Activated CD4-positive, CD25-positive, alpha-beta regulatory T cell treated with anti-CD3 and anti-CD28 coated beads, Interleukin-2, amount 50 U/mL, for 24 hours (primary cell): ENCODE data around the gene RPTOR.

ENCODE experiments used
- ATAC-seq, 2 donors: fragments of 150-1000 bp; cut with Tn5 transposase; one replicate each; pipeline ENCODE4 v1.10.0; 2021; ENCODE audit warnings: mild to moderate bottlenecking in 1 of 2, moderate library complexity in 1 of 2

The RPTOR gene

DNA sequence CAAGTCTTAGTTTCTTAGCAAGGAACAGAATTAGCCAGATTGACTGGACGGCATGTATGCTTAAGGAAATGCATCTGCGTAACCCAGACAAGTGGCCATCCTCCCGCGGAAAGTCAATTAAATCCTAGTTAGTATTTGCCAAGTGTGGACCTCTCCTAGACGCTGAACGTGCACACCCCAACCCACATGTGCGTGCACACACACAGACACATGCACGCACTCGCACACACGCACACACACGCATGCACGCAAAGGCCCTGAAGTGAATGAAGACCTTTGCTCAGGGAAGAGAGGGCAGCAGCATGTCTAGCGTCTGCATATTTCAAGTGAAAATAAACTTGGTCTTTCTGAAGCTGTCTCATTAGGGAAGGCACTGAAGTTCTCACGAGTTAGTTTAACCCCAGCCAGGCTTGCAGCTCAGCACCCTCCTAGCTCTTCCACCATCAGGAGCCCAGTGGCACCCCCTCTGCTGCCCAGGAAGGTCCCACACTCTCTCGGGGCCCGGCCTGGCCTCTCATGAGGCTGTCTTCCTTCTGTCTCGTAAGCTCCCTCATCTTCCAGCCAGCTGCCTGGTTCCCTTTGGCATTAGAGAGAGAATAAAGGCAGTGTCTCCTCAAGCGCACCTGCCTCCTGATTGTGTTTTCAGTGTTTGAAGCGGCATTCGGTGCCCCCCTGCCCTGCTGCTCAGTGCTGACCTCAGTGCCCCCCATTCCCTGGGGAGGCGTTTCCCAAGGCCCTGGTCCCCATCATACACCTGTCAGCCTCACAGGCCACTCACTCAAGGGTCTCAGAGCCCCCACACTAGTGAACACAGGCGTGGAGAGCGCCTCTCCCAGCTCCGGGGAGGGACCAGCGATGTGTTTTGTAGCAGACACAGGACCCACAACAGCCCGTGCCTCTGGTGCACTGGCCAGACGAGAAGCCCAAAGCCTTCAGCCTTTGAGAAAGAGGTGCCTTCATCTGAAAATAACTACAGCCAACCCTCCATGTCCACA, 394.8 kb downstream of the RPTOR start:
- ATAC-seq: no peak

DNA sequence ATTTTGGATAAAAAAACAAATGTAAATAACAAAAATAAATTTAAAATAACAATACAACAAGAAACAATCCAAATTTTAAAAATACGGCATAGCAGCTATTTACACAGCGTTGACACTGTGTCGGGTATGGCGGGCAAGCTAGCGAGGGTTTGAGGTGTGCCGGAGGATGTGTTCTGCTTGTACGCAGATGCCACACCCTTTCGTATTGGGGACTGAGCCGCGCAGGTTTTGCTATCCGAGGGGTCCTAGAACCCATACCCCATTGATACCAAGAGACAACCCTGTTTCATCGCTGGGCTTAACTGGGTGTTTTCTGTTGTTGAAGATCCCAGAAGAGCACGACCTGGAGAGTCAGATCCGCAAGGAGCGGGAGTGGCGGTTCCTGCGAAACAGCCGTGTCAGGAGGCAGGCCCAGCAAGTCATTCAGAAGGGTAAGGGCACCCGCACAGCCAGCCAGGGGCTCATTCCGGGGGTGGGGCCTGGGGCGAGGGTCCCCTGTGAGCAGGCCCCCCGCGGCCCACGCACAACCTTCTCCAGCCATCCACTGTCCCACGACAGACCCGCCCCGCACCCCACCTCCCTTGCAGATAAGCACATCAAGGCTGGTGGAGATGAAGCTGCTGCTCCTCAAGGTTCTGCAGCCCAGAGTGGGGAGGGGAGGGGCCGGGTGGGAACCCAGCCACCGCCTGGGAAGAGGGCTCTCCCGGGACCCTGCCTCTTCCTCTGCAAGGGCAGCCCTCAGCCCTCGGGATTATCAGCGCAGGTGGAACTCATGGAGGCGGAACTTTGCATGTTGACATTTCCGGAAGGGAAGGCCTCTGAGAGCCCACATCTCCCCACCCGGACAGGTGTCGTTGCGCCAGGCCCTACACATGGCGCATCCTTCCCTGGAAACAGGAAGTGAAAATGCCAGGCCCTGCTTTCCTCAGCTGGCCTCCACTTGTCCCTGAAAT, 395.8 kb downstream of the RPTOR start:
- ATAC-seq: no peak

DNA sequence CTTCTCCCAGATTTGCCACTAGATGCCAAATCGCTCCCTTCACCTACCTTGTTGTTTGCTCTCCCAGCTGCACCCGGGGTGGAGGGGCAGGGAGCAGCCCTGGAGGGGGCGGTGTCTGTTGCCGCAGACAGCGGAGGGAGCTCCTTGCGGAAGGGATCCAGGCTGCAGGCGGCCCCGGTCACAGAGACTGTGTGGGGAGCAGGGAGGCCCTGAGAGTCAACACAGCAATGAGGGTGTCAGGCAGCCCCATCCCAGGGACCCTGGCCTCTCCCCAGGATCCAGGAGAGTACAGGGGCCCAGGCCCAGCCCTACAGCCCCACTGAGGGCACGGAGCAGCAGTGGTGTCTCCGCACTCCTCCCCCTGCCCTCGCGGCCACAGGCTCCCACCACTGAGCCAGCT, 396.5 kb downstream of the RPTOR start:
- ATAC-seq: no peak

DNA sequence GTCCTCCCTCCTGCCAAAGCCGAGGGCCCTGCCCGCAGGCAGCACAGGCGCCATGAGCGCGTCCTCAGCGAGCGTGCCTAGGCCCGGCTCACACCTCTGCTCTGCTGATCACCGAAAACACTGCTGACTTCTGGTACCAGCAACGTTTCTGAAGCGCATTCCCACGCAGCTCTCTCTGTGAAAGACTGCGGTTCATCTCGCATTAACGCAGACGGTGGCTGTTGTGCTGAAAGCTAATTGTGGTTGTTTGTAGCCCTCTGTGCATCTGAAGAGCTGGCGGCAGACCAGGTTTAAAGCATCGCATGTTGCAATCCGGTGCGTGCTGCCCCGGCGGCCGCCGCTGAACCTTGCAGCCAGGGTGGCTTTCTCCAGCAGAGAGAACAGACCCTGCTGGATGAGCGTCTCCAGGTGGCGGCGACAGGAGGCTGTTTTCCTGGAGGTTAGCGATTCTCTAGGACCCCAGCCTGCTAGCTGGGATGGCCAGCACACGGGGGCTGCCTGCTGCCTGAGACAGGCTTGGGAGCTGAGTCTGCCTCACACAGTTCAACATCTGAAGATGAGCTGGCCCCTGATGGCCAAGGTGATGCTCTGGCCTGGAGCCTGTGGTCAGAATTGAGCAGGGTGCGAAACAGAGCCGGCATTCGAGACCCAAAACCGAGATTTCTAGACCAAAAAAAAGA, 397.2 kb downstream of the RPTOR start:
- no peak for ATAC-seq

DNA sequence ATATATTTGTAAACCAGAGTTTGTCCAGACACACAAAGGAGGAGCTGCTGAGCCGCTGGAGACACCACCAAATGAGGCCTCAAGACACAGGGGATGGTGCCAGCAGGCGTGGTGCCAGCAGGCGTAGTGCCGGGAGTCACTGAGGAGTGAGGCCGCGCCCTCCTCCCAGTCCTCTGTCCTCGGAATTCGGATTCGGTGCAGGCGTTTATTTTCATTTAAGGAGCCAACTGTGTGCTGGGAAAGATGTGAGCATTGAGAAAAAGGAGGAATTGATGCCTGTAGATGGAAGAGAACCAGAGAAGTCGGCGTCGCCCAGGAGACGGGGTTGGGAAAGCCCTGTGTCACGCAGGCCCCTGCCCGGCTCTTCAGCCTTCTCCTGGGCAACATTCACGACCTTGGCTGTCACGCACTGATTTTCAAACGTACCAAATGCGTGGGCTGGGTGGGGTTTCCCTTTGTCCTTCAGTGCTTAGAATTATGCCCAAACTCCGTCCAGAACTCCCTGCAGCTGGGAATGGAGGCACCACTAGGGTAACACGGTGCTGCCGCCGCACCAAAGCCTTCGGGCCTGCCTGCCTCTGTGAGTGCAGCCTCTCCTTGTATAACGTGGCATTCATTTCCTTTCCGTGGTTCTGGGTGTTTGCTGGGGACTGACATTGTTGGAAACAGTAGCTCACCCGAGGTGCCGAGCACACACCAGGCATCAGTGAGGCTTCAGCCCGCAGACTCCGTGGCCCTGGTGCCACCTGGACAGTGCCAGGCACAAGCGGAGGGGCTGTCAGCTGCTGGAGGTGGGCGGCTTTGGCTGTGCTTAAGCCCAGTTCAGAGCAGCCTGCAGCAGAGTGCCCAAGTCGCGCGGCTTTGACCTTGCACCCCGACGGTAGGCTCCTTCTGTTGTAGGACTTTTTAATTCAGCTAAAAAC, 398.0 kb downstream of the RPTOR start:
- ATAC-seq: no peak

DNA sequence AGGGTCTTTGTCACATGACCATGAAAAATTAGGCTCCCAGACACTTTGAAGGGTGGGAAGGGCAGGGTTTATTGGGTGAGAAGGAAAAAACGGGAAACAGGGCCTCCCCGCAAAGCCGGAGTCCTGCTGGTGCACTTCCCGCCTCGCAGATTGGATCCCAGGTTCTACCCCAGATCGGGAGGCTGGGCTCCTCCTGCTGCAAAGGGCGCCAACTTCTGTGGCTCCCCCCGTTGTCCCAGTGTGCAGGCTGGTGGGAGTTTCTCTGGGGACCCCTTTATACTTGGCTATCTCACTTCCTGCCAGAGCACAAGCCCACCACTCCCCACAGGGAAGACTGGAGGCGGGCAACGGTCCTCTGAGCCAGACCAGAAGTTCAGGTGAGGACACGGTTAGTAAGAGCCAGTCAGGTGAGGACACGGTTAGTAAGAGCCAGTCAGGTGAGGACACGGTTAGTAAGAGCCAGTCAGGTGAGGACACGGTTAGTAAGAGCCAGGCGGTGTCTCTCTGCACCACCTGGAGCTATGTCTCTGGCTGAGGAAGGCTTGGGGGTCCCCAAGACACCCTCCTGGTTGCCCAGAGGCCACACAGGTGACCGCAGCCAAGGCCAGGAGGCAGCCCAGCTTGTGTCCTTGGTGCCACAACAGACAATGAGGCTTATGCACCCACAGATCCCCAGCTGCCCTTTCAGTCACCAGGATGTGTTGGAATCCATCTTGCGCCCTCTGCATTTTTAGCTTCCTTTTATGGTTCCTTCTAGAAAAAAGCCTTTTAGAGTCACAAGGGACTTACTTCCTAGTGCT, 398.9 kb downstream of the RPTOR start:
- no peak for ATAC-seq

DNA sequence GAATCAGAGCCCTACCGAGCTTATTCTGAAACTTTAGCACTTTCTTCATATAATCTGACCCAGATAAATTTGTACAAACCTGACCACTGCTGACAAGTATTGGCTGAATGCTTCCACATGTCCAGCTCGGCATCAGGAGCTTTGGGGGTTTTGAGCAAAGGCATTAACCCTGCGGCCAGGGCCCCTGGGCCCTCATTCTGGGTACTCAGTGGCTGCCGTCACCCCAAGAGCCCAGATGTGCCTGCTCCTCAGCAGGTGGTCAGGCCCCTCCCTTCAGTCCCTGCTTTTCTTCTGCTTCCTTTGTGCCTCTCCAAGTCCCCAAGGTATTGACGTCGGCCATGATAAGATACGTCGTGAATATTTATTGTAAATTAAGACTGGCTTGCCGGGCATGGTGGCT, 399.7 kb downstream of the RPTOR start:
- ATAC-seq: no peak

DNA sequence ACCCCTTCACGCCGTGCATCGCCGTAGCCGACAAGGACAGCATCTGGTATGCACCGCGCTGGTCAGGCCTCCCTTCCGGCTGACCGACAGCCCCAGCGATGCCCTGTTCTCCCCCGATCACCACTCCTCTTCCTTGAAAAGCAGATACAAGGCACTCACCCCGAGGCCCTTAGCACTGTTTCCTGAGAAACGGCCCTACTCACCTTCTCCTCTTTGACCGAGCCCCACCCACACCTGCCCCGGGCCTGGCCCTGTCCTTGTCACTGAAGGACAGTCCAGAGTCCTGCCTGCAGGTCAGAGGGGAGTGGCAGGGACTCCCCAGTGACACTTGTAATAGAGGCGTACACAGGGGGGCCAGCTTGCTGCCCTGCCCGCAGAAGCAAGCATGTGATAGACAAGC, 401.1 kb downstream of the RPTOR start:
- ATAC-seq: no peak

DNA sequence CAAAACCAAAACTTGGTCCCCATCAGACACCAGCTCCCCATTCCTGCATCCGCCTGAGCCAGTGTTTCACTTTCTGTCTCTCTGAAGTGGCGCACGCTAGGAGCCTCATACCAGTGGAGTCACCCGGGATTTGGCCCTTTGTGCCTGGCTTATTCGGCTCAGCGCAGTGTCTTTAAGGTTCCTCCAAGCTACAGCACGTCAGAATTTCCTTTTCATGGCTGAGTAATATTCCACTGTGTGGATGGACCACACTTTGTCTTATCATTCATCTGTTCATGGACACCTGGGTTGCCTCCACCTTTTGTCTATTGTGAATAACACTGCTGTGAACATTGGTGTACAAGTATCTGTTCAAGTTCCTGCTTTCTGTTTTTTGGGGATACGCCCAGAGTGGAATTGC, 401.8 kb downstream of the RPTOR start:
- ATAC-seq: no peak

DNA sequence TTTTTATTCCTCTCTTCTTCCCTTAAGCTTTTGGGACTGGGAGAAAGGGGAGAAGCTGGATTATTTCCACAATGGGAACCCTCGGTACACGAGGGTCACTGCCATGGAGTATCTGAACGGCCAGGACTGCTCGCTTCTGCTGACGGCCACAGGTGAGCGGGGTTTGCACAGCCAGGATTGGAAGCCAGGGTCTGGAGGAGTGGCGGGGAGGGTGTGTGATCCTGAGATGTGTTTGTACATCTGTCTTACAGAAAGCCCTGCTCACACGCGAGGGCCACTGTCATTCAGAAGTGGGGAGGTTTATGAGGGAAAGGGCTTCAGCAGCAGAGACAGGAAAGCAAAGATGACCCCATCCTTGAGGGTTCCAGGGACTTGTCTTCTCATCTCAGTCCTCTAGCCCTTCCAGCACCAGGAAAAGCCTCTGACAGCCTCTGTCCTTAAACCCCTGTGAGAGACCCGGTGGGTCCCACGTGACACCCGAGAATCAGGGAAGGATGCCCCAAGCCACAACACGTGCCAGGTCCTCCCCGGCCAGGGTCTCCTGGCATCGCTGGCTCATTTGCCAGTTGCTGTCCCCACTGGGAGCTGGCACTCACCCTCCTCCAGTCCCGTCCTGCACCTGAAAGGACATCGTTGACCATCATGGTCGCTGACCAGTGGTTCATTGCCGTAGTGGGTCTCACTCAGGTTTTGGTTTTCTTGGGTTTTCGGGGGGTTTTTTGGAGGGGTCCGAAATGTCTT, 402.7 kb downstream of the RPTOR start:
- no peak for ATAC-seq

DNA sequence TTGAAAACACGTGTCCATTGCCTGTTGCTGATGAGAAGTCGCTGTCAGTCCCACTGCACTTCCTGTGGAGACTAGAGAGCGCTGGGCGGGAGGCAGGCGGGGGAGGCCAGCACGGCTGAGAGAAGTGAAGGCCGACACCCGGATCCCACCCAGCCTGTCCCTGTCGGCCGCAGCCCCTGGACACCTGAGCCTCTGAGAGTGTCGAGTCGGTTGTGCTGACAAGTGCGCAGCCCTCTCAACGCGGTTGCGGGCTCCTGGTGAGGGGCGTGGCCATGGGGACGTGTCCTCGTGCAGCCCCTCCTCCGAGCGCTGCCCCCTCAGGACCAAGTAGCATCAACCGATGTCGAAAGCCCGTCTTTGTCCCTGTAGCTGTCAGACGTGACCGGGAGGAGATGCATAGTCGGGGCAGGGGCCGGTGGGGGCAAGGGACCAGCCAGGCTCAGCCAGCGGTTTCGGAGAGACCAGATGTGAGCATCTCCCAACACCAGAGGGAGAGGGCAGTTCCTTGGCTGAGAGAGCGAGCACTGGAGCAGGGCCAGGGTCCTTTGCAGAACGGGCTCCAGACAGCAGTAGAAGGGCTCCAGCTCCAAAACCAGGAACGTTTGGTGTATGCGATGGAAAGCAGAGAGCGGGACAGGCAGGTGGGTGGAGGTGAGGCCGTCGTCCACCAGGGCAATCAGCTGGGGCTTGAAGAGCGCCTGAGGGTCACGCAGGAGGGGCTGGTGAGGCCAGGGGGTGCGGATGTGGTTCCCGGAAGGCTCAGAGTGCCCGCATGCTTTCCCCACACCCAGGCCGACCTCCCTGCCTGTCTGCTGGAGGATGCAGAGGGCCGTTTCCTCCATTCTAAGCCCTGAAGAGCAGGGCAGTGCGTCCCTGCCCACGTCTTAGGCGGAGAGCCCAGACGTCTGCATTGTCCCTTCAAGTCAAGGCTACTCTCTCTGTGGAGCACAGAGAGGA, 403.7 kb downstream of the RPTOR start:
- ATAC-seq: no peak

DNA sequence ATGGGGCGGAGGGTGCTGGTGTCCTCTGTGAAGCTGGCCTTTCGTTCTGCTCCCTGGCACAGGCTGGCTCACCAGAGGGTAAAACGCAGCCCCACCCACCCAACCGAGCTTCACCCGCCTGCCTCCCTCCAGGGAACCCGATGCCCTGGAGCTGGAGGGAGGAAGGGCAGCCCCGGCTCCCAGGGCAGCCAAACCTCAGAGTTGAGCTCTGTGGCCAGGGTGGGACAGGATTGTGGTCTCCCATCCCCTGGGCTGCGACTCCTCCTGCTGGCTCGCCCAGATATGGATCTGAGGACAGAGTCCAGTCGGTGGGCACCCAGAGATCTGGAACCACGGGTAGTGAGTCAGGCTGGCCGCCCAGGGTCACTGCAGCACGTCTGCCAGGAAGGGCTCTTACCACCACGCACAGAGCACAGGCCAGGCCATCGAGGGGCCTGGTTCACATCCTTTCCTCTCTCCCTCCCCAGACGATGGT, 404.4 kb downstream of the RPTOR start:
- ATAC-seq: no peak

DNA sequence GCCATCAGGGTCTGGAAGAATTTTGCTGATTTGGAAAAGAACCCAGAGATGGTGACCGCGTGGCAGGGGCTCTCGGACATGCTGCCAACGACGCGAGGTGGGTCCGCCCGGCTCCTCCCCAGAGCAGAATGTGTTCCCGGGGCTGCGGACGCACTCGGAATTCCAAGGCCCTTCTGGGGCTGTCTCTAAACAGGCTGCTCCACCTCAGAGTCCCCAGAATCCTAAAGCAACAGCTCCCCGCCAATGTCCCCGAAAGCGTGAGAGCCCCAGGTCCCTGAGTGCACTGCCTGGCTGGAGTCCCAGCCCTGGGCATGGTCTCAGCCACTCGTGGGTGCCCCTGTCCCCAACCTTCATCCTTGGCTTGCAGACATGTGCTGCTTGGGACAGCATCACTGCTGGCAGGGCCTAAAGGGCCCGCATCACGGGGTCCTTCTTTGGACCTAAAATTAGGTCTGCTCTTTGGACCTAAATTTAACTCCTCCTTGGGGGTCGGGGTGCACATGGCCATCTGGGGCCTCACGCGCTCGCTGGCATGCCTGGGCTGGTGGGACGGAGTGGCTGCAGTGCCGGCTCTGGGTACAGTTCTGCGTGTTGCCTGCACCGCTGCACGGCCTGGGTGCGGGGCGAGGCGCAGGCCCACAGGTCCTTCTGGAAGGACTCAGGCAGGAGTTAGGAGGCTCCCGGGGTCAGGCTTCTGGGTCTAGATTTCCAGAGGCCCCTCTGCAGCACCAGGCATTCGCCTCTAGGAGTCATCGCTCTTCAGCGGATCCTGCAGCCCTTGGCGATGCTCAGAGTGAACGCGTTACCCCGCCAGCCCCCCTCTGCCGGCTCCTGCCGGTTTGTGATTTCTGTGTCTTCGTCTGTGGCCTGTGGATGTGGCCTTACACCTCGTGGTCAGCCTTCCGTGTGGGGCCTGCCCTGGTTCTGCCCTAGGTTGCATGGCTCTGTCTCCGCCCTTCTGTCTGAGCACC, 405.1 kb downstream of the RPTOR start:
- no peak for ATAC-seq

DNA sequence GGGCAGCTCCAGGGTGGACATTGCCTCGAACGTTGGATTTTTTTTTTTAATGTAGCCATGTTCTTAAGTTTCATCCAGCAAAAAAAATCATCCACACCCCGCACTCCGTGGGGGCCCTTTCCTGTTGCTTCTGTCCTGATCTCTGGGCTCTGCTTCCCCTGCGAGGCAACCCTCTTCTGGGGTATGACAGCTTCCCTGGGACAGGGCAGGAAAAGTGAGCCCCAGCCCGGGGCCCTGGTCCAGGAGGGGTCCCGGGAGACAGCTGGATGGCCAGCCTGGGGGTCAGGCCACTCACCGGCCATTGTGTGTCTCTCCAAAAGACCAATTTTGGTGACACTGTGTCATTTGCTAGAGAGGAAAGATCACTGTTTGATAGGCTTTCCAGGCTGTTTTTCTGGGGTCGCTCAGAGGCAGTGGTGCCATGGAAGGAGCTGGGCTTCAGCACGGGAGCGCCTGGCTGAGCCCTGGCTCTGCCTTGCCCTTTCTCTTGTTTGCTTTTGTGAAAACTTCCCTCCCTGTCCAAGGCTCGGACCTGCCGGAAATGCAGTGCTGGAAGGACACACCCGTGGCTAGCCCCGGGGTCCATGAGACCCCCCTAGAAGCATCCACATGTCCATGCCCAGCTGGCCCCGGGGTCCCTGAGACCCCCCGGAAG, 406.0 kb downstream of the RPTOR start:
- no peak for ATAC-seq

DNA sequence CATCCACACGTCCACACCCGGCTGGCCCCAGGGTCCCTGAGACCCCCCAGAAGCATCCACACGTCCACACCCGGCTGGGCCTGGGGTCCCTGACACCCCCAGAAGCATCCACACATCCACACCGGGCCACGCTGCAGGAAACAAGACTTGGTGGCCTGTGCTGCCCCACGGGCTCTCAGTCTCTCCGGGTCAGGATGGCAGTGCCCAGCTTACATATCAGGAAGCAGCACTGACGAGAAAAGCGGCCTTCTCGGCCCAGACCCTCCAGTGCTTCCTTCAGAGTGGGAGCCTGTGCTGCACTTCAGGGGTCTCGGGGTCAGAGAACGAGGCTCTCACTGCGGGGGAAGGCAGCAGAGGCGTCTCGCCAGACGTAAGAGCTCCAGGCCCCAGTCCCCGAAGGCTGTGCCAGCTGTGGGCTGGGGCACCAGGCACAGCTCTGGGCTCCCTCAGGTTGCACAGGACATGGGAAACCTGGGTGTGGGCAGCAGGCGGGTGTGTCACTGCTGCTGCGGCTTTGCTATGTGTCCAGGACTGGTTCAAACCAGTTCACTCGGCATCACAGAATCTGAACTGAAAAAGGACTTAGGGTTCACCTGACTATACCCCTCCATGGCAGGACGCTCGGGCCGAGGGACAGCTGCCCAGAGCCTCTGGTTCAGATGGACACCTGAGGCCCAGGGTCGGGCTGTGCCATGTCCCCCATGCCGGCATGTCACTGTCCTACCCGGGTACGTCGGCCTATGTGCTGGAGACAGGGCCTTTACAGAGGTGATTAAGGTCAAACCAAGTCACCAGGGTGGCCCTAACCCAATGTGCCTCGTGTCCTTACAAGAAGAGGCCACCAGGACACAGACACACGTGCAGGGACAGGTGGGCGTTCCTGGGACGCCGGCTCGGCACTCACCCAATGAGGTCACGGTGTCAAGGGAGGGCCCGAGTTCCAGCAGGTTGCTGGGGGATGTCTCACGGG, 406.8 kb downstream of the RPTOR start:
- no peak for ATAC-seq

DNA sequence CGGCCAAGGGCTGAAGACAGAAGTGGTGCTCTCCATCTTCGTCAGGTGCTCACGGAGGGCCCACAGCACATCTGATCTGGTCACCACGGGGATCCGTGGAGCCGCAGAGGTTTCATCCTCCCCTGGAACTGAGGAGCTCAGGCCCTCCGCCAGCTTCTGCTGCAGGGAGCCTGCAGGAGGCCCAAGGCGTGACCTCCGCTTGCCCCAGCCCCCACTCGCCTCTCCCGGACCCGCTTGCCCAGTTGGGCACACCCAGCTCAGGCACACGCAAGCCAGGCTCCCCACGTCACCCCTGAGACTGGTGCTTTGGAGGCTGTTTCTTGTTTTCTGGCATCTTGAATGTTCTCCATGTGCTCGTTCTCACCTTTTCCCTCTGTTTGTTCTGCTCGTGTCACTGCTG, 407.7 kb downstream of the RPTOR start:
- ATAC-seq: no peak
